Measurements from ENCODE around the gene AP3D1. TPM values are rescaled to one million over a fixed set of nuclear protein-coding genes. Genes with fewer than 3 reads are reported as not detected.

The AP3D1 gene
- total and polyA plus RNA-seq, 3 donors from 2014 or later, result 134 to 204 (median 201) TPM

DNA sequence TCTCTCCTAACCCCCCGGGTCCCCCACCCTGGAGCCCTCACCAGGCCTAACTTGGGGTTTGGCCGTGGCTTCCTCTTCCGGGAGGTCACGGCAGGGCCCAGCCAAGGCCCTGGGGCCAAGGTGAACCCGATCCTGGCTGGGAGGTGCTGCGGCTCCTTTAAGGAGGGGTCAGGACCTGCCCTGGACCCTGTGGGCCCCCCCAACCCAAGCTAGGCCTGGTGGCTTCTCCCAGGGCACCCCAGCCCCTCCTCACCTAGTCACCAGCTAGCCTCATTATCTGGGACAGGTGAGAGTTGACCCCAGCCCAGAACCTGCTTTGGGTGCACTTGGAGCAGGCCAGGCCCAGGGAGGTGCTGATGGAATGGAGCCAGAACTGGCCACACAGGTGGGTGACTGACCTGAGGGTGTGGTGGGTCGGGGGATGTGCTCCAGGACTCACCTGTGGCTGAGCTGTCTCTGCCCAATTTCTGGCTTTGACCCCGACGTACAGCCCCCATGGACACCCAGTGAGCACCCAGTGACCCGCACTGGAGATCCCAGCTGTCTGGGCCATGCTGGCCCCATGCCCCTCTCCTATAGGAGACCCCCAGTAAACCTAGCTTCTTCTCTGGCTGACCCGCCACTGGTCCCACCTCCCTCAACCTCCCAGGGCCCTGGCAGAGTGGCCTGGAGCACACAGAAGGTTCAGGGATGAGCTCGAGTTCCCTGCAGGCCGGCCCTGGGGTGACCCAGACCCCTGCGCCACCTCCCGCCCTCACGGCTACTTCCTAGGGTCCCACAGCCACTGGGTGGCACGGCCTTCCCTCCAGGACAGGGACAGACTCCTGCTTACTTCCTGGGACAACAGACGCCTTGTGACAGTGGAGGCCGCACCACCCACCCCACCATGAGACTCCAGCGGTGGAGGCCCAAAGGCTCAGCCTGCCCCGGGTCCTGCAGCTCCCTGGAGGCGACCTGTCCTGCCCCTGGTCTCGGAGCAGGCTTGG is 93.6 kb downstream of the AP3D1 start:
- H3K27ac ChIP-seq, result peak overlapping the region; percentile 94 to 100
- H3K4me1 ChIP-seq, result peaks cover 42% of the 10 kb centered on the region
- no peaks in the 10 kb centered on the region for H3K36me3 ChIP-seq (ENCODE audit: low read depth, missing control alignments)
- H3K9me3 ChIP-seq, result no peaks in the 10 kb centered on the region
- no peak for TF ChIP-seq POLR2A (IDR thresholded peaks at IDR 0.05)
- TF ChIP-seq, protein P1, sequence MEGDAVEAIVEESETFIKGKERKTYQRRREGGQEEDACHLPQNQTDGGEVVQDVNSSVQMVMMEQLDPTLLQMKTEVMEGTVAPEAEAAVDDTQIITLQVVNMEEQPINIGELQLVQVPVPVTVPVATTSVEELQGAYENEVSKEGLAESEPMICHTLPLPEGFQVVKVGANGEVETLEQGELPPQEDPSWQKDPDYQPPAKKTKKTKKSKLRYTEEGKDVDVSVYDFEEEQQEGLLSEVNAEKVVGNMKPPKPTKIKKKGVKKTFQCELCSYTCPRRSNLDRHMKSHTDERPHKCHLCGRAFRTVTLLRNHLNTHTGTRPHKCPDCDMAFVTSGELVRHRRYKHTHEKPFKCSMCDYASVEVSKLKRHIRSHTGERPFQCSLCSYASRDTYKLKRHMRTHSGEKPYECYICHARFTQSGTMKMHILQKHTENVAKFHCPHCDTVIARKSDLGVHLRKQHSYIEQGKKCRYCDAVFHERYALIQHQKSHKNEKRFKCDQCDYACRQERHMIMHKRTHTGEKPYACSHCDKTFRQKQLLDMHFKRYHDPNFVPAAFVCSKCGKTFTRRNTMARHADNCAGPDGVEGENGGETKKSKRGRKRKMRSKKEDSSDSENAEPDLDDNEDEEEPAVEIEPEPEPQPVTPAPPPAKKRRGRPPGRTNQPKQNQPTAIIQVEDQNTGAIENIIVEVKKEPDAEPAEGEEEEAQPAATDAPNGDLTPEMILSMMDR (IDR thresholded peaks at IDR 0.05), result no peak
- intact Hi-C loops (cut with DNase I; ENCODE audit: low total_unique reads), result no loop called here
- no peaks in the 10 kb centered on the region for H3K27me3 ChIP-seq
- WGBS, 2 donors, result 63 to 89% methylated on average over 1 to 23 of the region's 23 CpGs
- no peak overlapping the region for H3K4me3 ChIP-seq
- no peak for DNase-seq

GRCh38 chr19:2056837-2057192 is 94.6 kb downstream of the AP3D1 start:
- no peak overlapping the region for H3K4me3 ChIP-seq
- no peaks in the 10 kb centered on the region for H3K9me3 ChIP-seq
- 49 to 57% methylated on average over 5 of the region's 5 CpGs for WGBS, 2 donors
- TF ChIP-seq, protein P1 (IDR thresholded peaks at IDR 0.05), result no peak
- no peak for TF ChIP-seq POLR2A (IDR thresholded peaks at IDR 0.05)
- no peaks in the 10 kb centered on the region for H3K27me3 ChIP-seq
- intact Hi-C loops (cut with DNase I; ENCODE audit: low total_unique reads), result no loop called here
- H3K36me3 ChIP-seq (ENCODE audit: low read depth, missing control alignments), result no peaks in the 10 kb centered on the region
- no peak for DNase-seq
- H3K4me1 ChIP-seq, result peaks cover 39% of the 10 kb centered on the region
- H3K27ac ChIP-seq, result peak overlapping the region; percentile 86 to 94

DNA sequence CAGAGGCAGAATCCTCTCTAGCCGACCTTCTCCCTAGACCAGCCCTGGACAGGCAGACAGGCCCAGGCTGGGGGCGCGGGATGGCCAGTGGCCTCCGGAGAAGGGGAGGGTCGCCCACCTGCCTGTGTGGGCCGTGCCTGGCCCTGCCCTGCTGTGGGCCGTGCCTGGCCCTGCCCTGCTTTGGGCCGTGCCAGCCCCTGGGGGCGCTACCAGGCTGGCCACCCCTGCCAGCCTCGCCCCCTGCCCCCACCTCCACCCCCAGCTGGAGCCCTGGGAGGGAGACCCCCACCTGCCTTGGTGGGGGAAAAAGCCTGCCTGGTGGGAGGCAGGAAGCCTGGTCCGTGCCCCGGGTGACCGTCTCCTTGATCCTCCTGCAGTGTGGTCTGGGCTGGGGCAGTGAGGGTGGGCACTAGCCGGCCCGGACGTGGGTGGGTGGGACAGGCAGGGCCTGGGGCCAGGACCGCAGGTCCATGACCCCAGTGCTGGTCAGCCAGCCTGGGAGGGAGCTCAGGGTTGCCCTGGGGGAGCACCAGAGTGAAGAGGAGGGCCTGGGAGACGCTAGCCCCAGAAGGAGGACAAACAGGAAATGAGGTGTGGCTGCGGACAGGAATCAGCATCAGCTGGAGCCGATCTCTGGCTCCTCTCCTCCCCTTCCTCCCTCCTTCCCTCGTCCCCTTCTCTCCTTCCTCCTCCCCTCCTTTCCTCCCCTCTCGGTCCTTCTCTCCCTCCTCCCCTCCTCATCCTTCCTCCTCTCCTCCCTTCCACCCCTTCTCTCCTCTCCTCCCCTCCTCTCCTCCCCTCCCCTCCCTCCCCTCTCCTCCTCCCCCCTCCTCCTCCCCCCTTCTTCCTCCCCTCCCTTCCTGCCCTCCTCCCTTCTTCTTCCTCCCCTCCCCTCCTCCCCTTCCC is 95.2 kb downstream of the AP3D1 start:
- intact Hi-C loops (cut with DNase I; ENCODE audit: low total_unique reads), result no loop called here
- no peaks in the 10 kb centered on the region for H3K36me3 ChIP-seq (ENCODE audit: low read depth, missing control alignments)
- H3K4me3 ChIP-seq, result no peak overlapping the region
- TF ChIP-seq, protein P1 (IDR thresholded peaks at IDR 0.05), result no peak
- peak; percentile 62 for DNase-seq
- 39 to 61% methylated on average over 15 to 22 of the region's 22 CpGs for WGBS, 2 donors
- H3K27me3 ChIP-seq, result no peaks in the 10 kb centered on the region
- peak overlapping the region; percentile 86 to 94 for H3K27ac ChIP-seq
- H3K9me3 ChIP-seq, result no peaks in the 10 kb centered on the region
- H3K4me1 ChIP-seq, result peaks cover 43% of the 10 kb centered on the region

GRCh38 chr19:2054763-2055162 is 96.6 kb downstream of the AP3D1 start:
- Histone ChIP-seq H3K36me3 (ENCODE audit: low read depth, missing control alignments) (no peaks in the 10 kb centered on the region), H3K4me1 (peaks cover 31% of the 10 kb centered on the region), H3K27me3 (no peaks in the 10 kb centered on the region), H3K27ac (peak overlapping the region; percentile 19 to 71), H3K9me3 (no peaks in the 10 kb centered on the region), H3K4me3 (no peak overlapping the region)
- DNase-seq, result no peak
- TF ChIP-seq, protein P1 (IDR thresholded peaks at IDR 0.05), result no peak
- no peak for TF ChIP-seq POLR2A (IDR thresholded peaks at IDR 0.05)
- intact Hi-C loops (cut with DNase I; ENCODE audit: low total_unique reads), result no loop called here
- 75 to 83% methylated on average over 8 of the region's 8 CpGs for WGBS, 2 donors
